DLD1 (cell line): ENCODE measurements around the gene CEBPE.

Experiments used
- in situ Hi-C: cut with HindIII; loops from 2 replicates; pipeline ENCODE4 v1.10.0; 2017; ENCODE audit warnings: low sequenced_read_pairs

CEBPE gene

GRCh38 chr14:23104591-23105347, 14.3 kb downstream of the CEBPE start, which contains the start of gene CIROP:
Gene CIROP (minus strand): TSS chr14:23104989. CDS start chr14:23104920, 69 bp downstream.
- in situ Hi-C loops, result no loop called here

GRCh38 chr14:23104070-23104590, 14.9 kb downstream of the CEBPE start:
- in situ Hi-C loops, result no loop called here

GRCh38 chr14:23103581-23103980, 15.5 kb downstream of the CEBPE start:
- in situ Hi-C loops, result no loop called here

GRCh38 chr14:23102801-23103200, 16.3 kb downstream of the CEBPE start:
- in situ Hi-C loops, result no loop called here

- in situ Hi-C loops, result no loop called here
These were observed 16.9 kb downstream of the CEBPE start for GRCh38 chr14:23101986-23102625.

- in situ Hi-C loops, result no loop called here
These were observed 17.7 kb downstream of the CEBPE start for GRCh38 chr14:23101213-23101970.

GRCh38 chr14:23099212-23099861, 19.7 kb downstream of the CEBPE start:
- in situ Hi-C loops, result no loop called here

GRCh38 chr14:23097786-23098185, 21.3 kb downstream of the CEBPE start:
- in situ Hi-C loops, result no loop called here

GRCh38 chr14:23095196-23096108, 23.6 kb downstream of the CEBPE start, which contains the start of gene C14orf119:
Gene C14orf119 (plus strand): TSS chr14:23095505. CDS start chr14:23097659, 2,154 bp downstream.
- in situ Hi-C loops, result no loop called here

GRCh38 chr14:23094666-23095195, 24.3 kb downstream of the CEBPE start, which contains the start of gene ACIN1:
Gene ACIN1 (minus strand): TSS chr14:23095136. CDS start chr14:23095112, 24 bp downstream.
- in situ Hi-C loops, result no loop called here

GRCh38 chr14:23093991-23094665, 24.9 kb downstream of the CEBPE start:
- in situ Hi-C loops, result no loop called here

GRCh38 chr14:23093526-23093925, 25.5 kb downstream of the CEBPE start:
- in situ Hi-C loops, result no loop called here

- in situ Hi-C loops, result no loop called here
These were observed 26.0 kb downstream of the CEBPE start for GRCh38 chr14:23093104-23093503.

GRCh38 chr14:23091294-23092225, 27.5 kb downstream of the CEBPE start:
- in situ Hi-C loops, result no loop called here

GRCh38 chr14:23090254-23090636, 28.8 kb downstream of the CEBPE start:
- in situ Hi-C loops, result no loop called here

- in situ Hi-C loops, result no loop called here
These were observed 29.4 kb downstream of the CEBPE start for GRCh38 chr14:23089498-23090253.

- in situ Hi-C loops, result no loop called here
These were observed 32.5 kb downstream of the CEBPE start for GRCh38 chr14:23086565-23086964.
